T-helper 17 cell (primary cell): ENCODE results near the gene CCDC89. TPM values are rescaled to one million over a fixed set of nuclear protein-coding genes. Genes with fewer than 3 reads are reported as not detected.

Experiments
- ATAC-seq: fragments of 150-1000 bp; cut with Tn5 transposase; 2 replicates; pipeline ENCODE4 v1.10.0; 2021; ENCODE audit warnings: mild to moderate bottlenecking, moderate library complexity
- DNase-seq, 3 donors: peaks; one replicate each; pipeline versions ENCODE4 v3.0.0 to v3.0.0-alpha.2; 2020 to 2021
- H3K9me3 ChIP-seq: one replicate; pipeline ENCODE4 v1.7.0; 2013; ENCODE audit warnings: low read length, mild to moderate bottlenecking; ENCODE audit not compliant: control insufficient read depth, poor library complexity, severe bottlenecking
- H3K27ac Mint-ChIP-seq: one replicate; pipeline ENCODE4 v1.8.0; 2022; ENCODE audit warnings: mild to moderate bottlenecking, moderate library complexity, mixed read lengths
- H3K27me3 Mint-ChIP-seq: one replicate; pipeline ENCODE4 v1.8.0; 2022; ENCODE audit warnings: mixed read lengths
- H3K36me3 Mint-ChIP-seq: one replicate; pipeline ENCODE4 v1.8.0; 2022; ENCODE audit warnings: low read depth, mixed read lengths
- H3K4me1 Mint-ChIP-seq: one replicate; pipeline ENCODE4 v1.8.0; 2022; ENCODE audit warnings: mild to moderate bottlenecking, mixed read lengths
- H3K4me3 Mint-ChIP-seq: one replicate; pipeline ENCODE4 v1.8.0; 2022; ENCODE audit warnings: mild to moderate bottlenecking, moderate library complexity, mixed read lengths
- total RNA-seq, 4 donors: library from RNA in 2 of 4; stranded (reverse) in 2 of 4; gene quantifications; one replicate each; pipeline ENCODE4 v1.2.3 and lab custom pipeline; 2022 to 2026

CCDC89 gene
- total RNA-seq, 2 donors from 2014 or later: 0.27 to 0.47 TPM

DNA sequence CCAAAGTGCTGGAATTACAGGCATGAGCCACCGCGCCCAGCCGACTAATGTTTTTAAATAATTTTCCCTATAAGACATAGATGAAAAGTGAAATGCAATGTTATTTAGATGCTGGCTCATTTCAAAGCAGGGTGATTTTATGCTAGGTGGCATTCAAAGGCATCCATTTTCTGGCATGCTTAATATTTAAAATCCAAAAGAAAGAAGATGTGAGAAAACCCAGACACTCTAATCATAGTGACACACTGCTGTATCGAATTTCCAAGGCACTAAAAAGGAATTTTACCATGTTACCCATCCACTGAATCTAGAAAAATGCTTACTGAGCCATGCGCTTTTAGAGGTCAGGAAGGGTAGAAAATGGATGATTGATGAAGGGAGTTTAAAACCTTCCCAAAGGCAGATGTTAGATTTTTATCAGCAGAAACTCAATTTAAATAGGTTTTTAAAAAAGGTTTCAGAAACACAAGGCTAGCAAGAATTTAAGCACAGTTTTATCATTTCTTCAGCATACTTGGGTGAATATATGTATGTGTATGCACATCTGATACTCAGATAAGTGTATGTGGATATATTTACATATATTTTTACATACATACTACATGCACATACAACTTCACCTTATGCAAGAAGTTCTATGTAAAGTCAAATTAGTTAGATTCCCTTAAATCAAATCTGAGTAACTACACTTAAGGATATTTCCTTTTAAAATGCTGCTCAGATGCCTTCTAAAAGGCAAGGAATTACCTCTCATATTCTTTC lies 24.1 kb upstream of the CCDC89 start:
- no peak overlapping the region for H3K4me3 Mint-ChIP-seq
- ATAC-seq: no peak
- H3K27me3 Mint-ChIP-seq: no peaks in the 10 kb centered on the region

DNA sequence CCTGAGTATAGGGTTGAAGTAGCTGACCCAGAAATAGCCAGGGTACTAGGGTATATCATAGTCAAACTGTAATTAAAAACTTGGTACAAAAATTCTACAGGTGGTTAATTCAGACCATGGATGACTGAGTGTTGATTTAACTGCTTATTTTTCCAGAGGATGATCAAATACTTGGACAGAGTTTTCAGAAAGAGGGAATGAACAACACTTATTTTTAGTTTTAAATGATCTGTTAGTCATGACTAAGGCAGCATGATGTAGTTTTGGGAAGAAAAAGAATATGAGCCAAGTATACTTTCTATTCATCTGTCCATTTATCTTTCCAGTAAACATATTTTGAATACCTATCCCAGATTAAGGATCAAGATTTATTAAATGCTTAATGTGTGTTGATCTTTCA lies 19.8 kb upstream of the CCDC89 start:
- Mint-ChIP-seq H3K4me3 (no peak overlapping the region), H3K36me3 (peaks cover 4% of the 10 kb centered on the region), H3K4me1 (no peaks in the 10 kb centered on the region), H3K27ac (peak overlapping the region; percentile 3), H3K27me3 (no peaks in the 10 kb centered on the region)
- no peak for ATAC-seq
- DNase-seq: no peak
- H3K9me3 ChIP-seq: no peaks in the 10 kb centered on the region

More for the DNA sequence above, 24.1 kb upstream of the CCDC89 start:
- no peak for DNase-seq
- H3K9me3 ChIP-seq: no peaks in the 10 kb centered on the region
- Mint-ChIP-seq H3K36me3 (no peaks in the 10 kb centered on the region), H3K27ac (no peak overlapping the region), H3K4me1 (peaks cover 5% of the 10 kb centered on the region)

DNA sequence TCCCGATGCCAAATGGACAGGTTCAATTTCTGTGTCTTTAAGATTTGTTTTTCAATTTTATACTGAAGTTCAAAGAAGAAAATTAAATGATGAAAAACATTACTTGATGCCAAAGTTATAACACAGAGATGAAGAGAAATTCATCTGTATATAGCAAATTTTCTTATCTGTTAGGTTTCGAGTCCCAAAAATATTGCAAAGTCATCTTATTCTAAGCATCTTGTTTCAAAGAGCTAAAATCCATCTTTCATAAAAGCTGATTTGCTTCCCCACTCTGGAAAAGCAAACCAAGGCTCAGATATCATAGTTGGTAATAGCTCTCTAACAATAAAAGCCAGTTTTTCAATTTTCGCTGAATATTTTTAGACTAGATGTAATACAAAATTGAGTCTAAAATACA lies 19.0 kb upstream of the CCDC89 start:
- no peak overlapping the region for H3K4me3 Mint-ChIP-seq
- ATAC-seq (no peak), DNase-seq (no peak)
- no peaks in the 10 kb centered on the region for H3K27me3 Mint-ChIP-seq
- no peak overlapping the region for H3K27ac Mint-ChIP-seq
- peaks cover 4% of the 10 kb centered on the region for H3K36me3 Mint-ChIP-seq
- H3K4me1 Mint-ChIP-seq: peaks cover 8% of the 10 kb centered on the region
- H3K9me3 ChIP-seq: no peaks in the 10 kb centered on the region

DNA sequence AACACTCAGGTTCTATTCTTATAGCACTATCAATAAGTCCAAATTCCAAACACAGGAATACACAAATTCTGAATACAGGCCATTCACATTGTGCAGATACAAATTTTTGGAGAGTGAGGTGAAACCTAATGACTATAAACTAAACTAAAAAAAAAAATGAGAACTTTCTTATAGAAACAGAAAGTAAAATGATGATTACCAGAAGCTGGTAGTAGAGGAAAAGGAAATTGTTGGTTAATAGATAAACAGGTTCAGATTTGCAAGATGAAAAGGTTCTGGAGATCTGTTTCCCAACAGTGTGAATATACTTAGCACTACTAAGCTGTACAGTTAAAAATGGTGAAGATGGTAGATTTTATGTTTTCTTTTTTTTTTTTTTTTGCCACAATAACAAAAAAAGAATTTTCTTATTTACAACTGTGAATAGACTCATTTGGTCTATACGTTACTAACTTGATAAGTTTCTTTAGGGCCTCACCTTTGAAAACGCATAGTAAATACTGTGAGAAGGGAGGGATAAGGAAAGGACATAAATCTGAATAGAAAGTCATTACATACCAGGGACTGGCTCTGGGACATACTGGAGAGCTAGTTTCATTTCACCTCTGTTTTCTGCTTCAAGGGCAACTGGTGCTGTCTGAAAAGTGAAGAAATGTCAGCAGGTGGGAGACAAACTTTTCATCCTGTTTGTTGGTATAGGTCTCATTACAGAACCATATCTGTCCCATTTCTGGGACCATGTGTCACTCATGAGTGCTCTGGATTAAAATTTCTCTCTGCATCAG lies 14.2 kb upstream of the CCDC89 start:
- Mint-ChIP-seq H3K4me3 (peak overlapping the region; percentile 52), H3K36me3 (peaks cover 4% of the 10 kb centered on the region), H3K27ac (peak overlapping the region; percentile 87), H3K27me3 (no peaks in the 10 kb centered on the region), H3K4me1 (peaks cover 22% of the 10 kb centered on the region)
- DNase-seq: no peak
- ATAC-seq: peak; percentile 83
- H3K9me3 ChIP-seq: no peaks in the 10 kb centered on the region

DNA sequence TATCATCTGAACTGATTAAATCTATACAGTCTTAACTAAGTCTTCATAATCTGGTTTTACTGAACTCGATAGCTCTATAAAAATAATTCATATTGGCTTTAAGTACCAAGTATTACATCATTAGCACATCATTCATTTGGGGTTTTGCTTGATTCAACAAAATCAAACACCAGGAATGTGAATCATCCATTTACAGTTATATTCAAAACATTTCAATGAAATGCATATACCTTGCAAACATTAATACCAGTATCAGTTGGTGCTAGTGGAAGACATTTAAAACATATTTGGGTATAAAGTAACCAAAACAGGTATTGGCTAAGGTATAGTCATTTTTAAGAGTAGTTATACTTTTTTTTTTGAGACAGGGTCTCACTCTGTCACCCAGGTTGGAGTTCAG lies 12.2 kb upstream of the CCDC89 start:
- no peaks in the 10 kb centered on the region for H3K9me3 ChIP-seq
- no peak for ATAC-seq
- Mint-ChIP-seq H3K4me1 (peaks cover 22% of the 10 kb centered on the region), H3K36me3 (no peaks in the 10 kb centered on the region), H3K27me3 (no peaks in the 10 kb centered on the region), H3K4me3 (no peak overlapping the region), H3K27ac (peak overlapping the region; percentile 51)
- no peak for DNase-seq

DNA sequence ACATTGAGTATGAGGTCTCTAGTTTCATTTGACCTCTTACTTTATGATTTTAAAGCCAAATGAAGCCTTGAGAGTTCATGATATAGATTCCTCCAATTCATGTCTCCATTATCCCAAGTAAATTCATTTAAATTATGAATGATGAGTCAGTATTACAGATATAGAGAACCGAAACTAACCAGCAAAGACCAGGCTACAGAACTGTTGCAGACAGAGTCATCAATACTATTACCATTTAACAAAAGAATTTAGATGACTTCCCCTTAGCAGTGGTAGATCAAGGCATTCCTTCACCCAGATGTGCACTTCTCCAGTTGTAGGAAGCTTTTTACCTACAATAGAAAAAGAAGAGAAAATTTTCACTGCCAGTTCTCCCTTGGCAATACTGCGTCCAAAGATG lies 11.8 kb upstream of the CCDC89 start:
- ATAC-seq (no peak), DNase-seq (no peak)
- Mint-ChIP-seq H3K4me3 (no peak overlapping the region), H3K36me3 (no peaks in the 10 kb centered on the region), H3K27me3 (no peaks in the 10 kb centered on the region), H3K4me1 (peaks cover 22% of the 10 kb centered on the region), H3K27ac (peak overlapping the region; percentile 51)
- H3K9me3 ChIP-seq: no peaks in the 10 kb centered on the region

DNA sequence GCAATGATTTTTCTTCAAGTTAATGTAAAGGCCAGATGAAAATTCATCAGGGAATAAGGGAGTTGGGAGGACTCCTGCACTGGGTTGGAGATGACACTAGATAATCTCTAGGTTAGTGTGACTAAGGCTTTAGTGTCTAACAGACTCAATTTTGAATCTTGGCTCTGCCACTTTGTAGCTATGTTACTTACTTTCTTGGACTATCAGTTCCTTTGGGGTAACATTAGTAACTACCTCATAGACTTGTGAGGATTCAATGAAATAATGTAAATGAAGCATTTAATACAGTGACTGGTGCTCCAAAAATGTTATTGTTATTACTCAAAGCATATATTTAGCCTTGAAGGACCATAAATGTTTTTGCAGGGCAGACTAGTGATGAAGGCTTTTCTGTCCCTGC lies 9.6 kb upstream of the CCDC89 start:
- Mint-ChIP-seq H3K27me3 (peaks cover 2% of the 10 kb centered on the region), H3K36me3 (peaks cover 3% of the 10 kb centered on the region), H3K4me1 (peaks cover 21% of the 10 kb centered on the region), H3K4me3 (no peak overlapping the region), H3K27ac (peak overlapping the region; percentile 29)
- H3K9me3 ChIP-seq: no peaks in the 10 kb centered on the region
- DNase-seq (no peak), ATAC-seq (no peak)

DNA sequence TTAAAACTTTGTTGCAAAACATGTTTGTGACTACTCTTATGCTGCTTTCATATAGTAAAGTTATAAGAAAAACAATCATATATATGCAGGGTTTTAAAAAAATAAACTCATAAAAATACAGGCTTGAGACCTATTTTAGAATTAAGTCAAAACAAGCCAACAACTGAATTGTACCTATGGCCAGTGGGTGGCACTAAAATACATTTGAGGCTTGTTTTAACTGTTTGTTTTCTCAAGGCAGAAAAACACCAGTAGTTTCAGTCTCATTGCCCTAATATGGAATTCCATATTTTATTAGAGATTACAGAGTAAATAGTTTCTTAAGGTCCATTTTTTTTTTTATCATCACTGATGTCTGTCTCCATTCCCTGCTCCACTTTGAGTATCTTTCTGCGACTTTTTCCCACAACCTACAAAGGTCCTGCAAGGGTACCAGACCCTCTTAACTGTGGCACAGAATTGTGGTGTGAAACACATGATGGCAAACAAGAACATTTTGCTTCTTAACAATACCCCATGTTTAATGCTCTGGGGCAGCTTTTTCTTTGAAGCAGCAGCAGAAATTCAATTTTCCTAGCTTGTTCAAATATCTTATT lies 8.5 kb upstream of the CCDC89 start:
- Mint-ChIP-seq H3K36me3 (peaks cover 10% of the 10 kb centered on the region), H3K27me3 (peaks cover 10% of the 10 kb centered on the region), H3K27ac (no peak overlapping the region), H3K4me1 (peaks cover 11% of the 10 kb centered on the region), H3K4me3 (no peak overlapping the region)
- peak; percentile 57 for ATAC-seq
- no peaks in the 10 kb centered on the region for H3K9me3 ChIP-seq
- no peak for DNase-seq

DNA sequence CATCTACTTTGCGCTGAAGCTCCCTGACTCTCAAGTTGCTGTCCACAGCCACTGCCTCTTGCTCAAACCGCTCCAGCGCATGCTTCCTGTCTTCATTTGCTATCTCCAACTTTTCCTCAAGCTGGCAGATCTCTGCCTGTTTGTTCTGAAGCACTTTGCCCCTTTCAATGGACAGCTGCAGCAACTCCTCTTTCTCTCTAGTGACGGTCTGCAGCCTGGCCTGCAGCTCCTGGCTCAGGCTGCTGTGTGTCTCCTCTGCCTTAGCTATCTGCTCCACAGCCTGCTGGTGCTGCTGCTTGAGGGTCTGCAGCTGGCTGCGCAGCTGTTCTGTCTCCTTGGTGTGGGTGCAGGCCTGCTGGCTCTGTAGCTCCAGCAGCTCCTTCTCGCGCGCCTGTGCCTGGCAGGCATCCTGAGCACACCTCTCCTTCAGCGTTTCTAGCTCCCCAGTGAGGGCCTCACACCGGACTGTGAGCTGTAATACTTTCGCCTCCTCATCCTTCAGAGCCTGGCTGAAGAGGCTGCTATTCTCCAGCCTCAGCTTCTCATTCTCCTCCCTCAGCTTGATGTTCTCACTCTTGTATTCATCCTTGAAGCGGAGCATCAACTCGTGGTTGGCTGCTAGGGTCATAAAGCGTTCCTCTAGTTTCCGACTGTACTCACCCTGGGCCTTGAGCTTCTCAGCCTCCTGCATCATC lies 723 bp downstream of the CCDC89 start:
- no peak overlapping the region for H3K4me3 Mint-ChIP-seq
- no peaks in the 10 kb centered on the region for H3K9me3 ChIP-seq
- ATAC-seq (no peak), DNase-seq (no peak)
- H3K27ac Mint-ChIP-seq: no peak overlapping the region
- H3K4me1 Mint-ChIP-seq: peaks cover 23% of the 10 kb centered on the region
- H3K36me3 Mint-ChIP-seq: peaks cover 3% of the 10 kb centered on the region
- peaks cover 14% of the 10 kb centered on the region for H3K27me3 Mint-ChIP-seq

DNA sequence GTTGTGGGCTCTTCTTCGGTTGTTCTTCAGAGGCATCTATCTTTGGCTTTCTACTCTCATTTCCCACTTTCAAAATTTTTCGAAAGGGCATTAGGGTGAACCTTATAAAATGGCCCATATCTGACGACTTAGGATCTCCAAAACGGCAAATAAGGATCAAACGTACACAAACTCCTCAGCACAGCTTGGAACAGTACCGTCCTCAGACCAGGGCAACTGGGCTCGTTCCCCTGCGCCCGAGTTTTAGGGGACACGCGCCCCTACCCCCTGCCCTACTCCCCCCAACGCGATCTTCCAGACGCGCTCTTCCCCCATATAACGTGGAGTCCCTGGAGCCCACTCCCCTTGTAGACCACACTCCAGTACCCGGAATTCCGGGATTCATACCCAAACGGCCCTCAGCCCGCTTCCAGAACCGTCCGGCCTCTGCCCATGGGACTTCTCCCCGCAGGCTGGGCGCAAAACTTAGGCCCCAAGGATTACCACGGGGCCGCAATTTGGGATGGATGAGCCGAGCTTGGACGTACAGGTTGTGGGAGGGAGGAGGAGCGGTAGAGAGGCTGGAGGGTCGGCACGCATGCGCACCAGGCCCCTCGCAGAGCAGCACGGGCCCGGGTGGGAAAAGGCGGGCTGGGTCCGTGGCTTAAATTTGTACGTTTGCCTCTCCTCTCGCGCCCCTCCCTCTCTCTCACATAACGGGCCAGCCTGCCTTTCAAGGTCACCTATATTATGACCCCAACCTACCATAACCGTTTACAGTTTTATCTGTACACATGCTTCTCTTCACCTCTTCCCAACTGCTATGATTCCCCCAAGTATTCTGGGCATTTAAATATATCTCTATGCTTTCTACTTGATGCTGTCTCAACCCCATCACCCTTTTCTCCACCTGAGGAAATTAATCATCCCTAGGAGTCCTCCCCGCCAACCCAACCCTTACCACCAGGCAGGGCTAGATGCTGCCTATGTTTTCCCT lies 3.4 kb downstream of the CCDC89 start:
- H3K36me3 Mint-ChIP-seq: no peaks in the 10 kb centered on the region
- peak; percentile 33 to 43 (median 38) for DNase-seq
- peak overlapping the region; percentile 93 for H3K4me3 Mint-ChIP-seq
- peak overlapping the region; percentile 88 for H3K27ac Mint-ChIP-seq
- H3K27me3 Mint-ChIP-seq: peaks cover 8% of the 10 kb centered on the region
- ATAC-seq: peak; percentile 72
- H3K4me1 Mint-ChIP-seq: peaks cover 23% of the 10 kb centered on the region
- H3K9me3 ChIP-seq: no peaks in the 10 kb centered on the region

DNA sequence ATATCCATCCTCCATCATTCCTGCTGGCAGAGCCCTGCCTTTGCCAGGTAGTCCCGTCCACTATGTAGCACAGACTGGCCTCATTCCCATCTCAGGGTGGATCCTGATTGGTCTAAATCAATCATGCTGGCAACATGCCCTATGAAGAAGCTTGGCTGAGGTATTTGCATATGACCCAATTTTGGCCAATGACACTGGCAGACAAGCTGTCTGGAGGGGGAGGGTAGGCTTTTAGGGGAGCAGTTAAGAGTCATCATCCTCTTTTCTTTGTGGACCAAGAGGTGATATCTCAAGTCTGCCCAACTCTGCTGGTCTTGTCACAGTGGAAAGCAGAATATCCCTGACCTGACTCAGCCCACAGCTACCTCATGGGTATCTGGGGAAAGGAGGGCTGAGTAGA lies 5.1 kb downstream of the CCDC89 start:
- Mint-ChIP-seq H3K4me3 (no peak overlapping the region), H3K27ac (no peak overlapping the region), H3K4me1 (peaks cover 23% of the 10 kb centered on the region), H3K27me3 (peaks cover 8% of the 10 kb centered on the region), H3K36me3 (no peaks in the 10 kb centered on the region)
- peak; percentile 76 for ATAC-seq
- no peaks in the 10 kb centered on the region for H3K9me3 ChIP-seq
- DNase-seq: no peak

DNA sequence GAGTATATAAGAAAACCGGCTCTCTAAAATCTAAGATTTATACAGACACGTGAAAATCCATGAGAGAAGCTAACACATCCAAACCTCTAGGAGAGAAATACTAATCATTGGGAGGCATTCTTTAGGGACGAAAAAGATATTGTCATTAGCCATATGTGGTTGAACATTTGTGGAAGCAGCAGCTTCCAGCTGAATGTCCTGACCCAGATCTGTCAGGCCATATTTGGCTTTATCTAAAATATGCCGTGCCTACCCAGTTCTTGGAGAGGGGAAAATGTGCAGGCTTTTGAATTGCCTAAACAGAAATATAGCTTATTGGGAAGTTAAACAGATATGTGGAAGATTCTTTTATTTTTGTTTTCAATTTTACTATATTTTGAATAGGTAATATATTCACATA lies 6.4 kb downstream of the CCDC89 start:
- Mint-ChIP-seq H3K27me3 (peaks cover 4% of the 10 kb centered on the region), H3K36me3 (no peaks in the 10 kb centered on the region), H3K4me3 (no peak overlapping the region), H3K4me1 (peaks cover 20% of the 10 kb centered on the region), H3K27ac (no peak overlapping the region)
- DNase-seq (no peak), ATAC-seq (no peak)
- no peaks in the 10 kb centered on the region for H3K9me3 ChIP-seq
